Stimulated activated CD4-positive, alpha-beta T cell treated with anti-CD3 and anti-CD28 coated beads, Interleukin-2, amount 100 ng/mL, for 24 hours (primary cell): ENCODE data around the gene HCRT.
"Not testable (repeated sequence)": the region's sequence is repeated elsewhere in the genome, so short reads cannot be mapped to it uniquely, and the experiment has no call there.

Experiments used
- DNase-seq, 2 donors: peaks; one replicate each; pipeline ENCODE4 v3.0.0-alpha.2; 2020

HCRT gene

GRCh38 chr17:42184713-42185620 lies at the start of gene HCRT:
TSS of gene HCRT (minus strand) at chr17:42185452. CDS start at chr17:42185365, 87 bp downstream.
- DNase-seq, result no peak

GRCh38 chr17:42233994-42234393 lies 48.7 kb upstream of the HCRT start:
- DNase-seq, result no peak

- no peak for DNase-seq
Observed at GRCh38 chr17:42233156-42233555, 47.9 kb upstream of the HCRT start.

- no peak for DNase-seq
Observed at GRCh38 chr17:42230225-42230624, 45.0 kb upstream of the HCRT start.

- no peak for DNase-seq
Observed at GRCh38 chr17:42227849-42228700, 42.8 kb upstream of the HCRT start.

GRCh38 chr17:42225646-42226045 lies 40.4 kb upstream of the HCRT start:
- DNase-seq, result no peak

GRCh38 chr17:42224651-42225050 lies 39.4 kb upstream of the HCRT start:
- DNase-seq, result no peak

GRCh38 chr17:42221886-42222745 lies 36.9 kb upstream of the HCRT start:
- DNase-seq, result peak; percentile 61 to 67

- not testable (repeated sequence) for DNase-seq
Observed at GRCh38 chr17:42219280-42219679, 34.0 kb upstream of the HCRT start.

- no peak for DNase-seq
Observed at GRCh38 chr17:42214156-42214555, 28.9 kb upstream of the HCRT start.

GRCh38 chr17:42212382-42212781 lies 27.1 kb upstream of the HCRT start:
- no peak for DNase-seq

GRCh38 chr17:42211921-42212341 lies 26.7 kb upstream of the HCRT start:
- not testable (repeated sequence) for DNase-seq

- DNase-seq, result no peak
Observed at GRCh38 chr17:42210046-42210445, 24.8 kb upstream of the HCRT start.

- not testable (repeated sequence) for DNase-seq
Observed at GRCh38 chr17:42206153-42206612, 20.9 kb upstream of the HCRT start.

- DNase-seq, result no peak
Observed at GRCh38 chr17:42203354-42203753, 18.1 kb upstream of the HCRT start.

- DNase-seq, result no peak
Observed at GRCh38 chr17:42202696-42203095, 17.4 kb upstream of the HCRT start.

GRCh38 chr17:42202159-42202558 lies 16.9 kb upstream of the HCRT start:
- no peak for DNase-seq

GRCh38 chr17:42201458-42201772 lies 16.2 kb upstream of the HCRT start:
- DNase-seq, result no peak

GRCh38 chr17:42200706-42201457 lies 15.6 kb upstream of the HCRT start:
- no peak for DNase-seq

- no peak for DNase-seq
Observed at GRCh38 chr17:42199416-42200011, 14.3 kb upstream of the HCRT start.

- DNase-seq, result no peak
Observed at GRCh38 chr17:42198897-42199296, 13.6 kb upstream of the HCRT start.
